ENCODE data around the gene SAMD11. TPM values are rescaled to one million over a fixed set of nuclear protein-coding genes. Genes with fewer than 3 reads are reported as not detected.

The SAMD11 gene
- total and polyA plus RNA-seq, 2 of the 13 experiments (the other 11 are each of a cell fraction or from before 2014, with no cell fraction given), result 0.11 TPM; not detected in 1

DNA sequence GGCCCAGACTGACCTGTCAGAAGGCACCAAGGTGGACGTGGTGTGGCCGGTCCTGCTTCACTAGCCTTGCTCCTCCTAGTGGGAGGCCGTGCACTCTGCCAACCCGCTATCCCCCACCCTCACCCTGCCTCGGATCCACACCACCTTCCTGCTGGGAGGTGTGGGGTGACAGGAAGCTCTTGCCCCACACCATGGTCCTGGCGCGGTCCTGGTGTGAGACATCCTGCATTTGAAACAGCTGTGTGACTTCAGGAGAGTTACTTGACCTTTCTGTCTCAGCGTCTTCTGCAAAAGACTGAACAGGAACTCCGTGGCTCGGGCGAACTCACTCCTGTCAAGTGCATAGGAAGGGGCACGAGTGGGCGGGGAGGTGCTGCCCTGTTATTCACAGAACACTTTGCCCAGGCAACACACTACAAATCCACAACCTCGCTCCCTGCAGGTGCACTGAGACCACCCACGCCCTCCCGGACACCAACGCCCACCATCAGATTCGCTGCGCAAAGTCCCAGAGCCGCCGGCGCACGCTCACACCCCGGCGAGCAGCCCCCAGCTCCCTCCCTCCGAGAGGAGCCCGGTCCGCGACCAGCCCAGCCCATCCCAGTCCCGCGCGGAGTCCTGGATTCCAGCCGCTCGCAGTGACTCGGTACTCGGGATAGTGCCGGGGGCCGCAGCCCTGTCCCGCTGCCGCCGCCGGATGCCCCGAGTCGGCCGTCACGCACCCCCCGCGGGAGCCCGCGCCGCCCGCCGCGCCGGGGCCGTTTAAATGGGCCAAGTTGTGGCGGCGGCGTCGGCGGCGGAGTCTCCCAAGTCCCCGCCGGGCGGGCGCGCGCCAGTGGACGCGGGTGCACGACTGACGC lies at the start of gene SAMD11 (continued):
- no peak for TF ChIP-seq MEIS2 (CRISPR knock-in tag; IDR thresholded peaks at IDR 0.05)
- TF ChIP-seq NCOR1 (IDR thresholded peaks at IDR 0.05; ENCODE audit: borderline replicate concordance, low read length), result no peak
- TF ChIP-seq, protein P1, sequence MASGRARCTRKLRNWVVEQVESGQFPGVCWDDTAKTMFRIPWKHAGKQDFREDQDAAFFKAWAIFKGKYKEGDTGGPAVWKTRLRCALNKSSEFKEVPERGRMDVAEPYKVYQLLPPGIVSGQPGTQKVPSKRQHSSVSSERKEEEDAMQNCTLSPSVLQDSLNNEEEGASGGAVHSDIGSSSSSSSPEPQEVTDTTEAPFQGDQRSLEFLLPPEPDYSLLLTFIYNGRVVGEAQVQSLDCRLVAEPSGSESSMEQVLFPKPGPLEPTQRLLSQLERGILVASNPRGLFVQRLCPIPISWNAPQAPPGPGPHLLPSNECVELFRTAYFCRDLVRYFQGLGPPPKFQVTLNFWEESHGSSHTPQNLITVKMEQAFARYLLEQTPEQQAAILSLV (CRISPR knock-in tag; IDR thresholded peaks at IDR 0.05; ENCODE audit: borderline replicate concordance), result no peak
- no peak for TF ChIP-seq FIP1L1 (IDR thresholded peaks at IDR 0.05; ENCODE audit: borderline replicate concordance, insufficient read depth, low read depth, low read length)
- peak; percentile 35 for TF ChIP-seq YY1 (IDR thresholded peaks at IDR 0.05; ENCODE audit: insufficient read depth, insufficient replicate concordance, low read depth, low read length)
- TF ChIP-seq GATAD2A (CRISPR knock-in tag; IDR thresholded peaks at IDR 0.05), result no peak
- TF ChIP-seq ZZZ3 (CRISPR knock-in tag; IDR thresholded peaks at IDR 0.05; ENCODE audit: borderline replicate concordance), result no peak
- no peak for TF ChIP-seq ETS1 (CRISPR knock-in tag; IDR thresholded peaks at IDR 0.05)
- TF ChIP-seq ZNF10 (CRISPR knock-in tag; IDR thresholded peaks at IDR 0.05; ENCODE audit: borderline replicate concordance, low read depth), result no peak
- peak; percentile 36; the same call in 1 of the 2 replicates for TF ChIP-seq MAX (IDR thresholded peaks at IDR 0.05)
- no peak for TF ChIP-seq ZNF629 (CRISPR knock-in tag; conservative IDR thresholded peaks at IDR 0.05)
- TF ChIP-seq JUN (CRISPR knock-in tag; IDR thresholded peaks at IDR 0.05), result no peak
- TF ChIP-seq FOXA3 (CRISPR knock-in tag; IDR thresholded peaks at IDR 0.05), result no peak
- no peak for TF ChIP-seq NFKBIZ (CRISPR knock-in tag; IDR thresholded peaks at IDR 0.05)
- TF ChIP-seq CC2D1A (CRISPR knock-in tag; IDR thresholded peaks at IDR 0.05), result no peak
- no peak for TF ChIP-seq HES4 (CRISPR knock-in tag; IDR thresholded peaks at IDR 0.05; ENCODE audit: borderline replicate concordance)
- TF ChIP-seq KAT8 (CRISPR knock-in tag; IDR thresholded peaks at IDR 0.05), result no peak
- TF ChIP-seq MXD4 (CRISPR knock-in tag; IDR thresholded peaks at IDR 0.05), result no peak
- TF ChIP-seq DNMT3B (CRISPR knock-in tag; conservative IDR thresholded peaks at IDR 0.05), result no peak
- TF ChIP-seq CCDC6 (CRISPR knock-in tag; IDR thresholded peaks at IDR 0.05), result no peak
- TF ChIP-seq, protein P2, sequence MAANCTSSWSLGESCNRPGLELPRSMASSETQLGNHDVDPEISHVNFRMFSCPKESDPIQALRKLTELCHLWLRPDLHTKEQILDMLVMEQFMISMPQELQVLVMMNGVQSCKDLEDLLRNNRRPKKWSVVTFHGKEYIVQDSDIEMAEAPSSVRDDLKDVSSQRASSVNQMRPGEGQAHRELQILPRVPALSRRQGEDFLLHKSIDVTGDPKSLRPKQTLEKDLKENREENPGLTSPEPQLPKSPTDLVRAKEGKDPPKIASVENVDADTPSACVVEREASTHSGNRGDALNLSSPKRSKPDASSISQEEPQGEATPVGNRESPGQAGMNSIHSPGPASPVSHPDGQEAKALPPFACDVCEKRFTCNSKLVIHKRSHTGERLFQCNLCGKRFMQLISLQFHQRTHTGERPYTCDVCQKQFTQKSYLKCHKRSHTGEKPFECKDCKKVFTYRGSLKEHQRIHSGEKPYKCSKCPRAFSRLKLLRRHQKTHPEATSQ (CRISPR knock-in tag; IDR thresholded peaks at IDR 0.05; ENCODE audit: borderline replicate concordance), result no peak
- TF ChIP-seq NR2C2 (CRISPR knock-in tag; IDR thresholded peaks at IDR 0.05; ENCODE audit: borderline replicate concordance), result no peak
- no peak for TF ChIP-seq ZNF253 (CRISPR knock-in tag; IDR thresholded peaks at IDR 0.05; ENCODE audit: borderline replicate concordance)
- TF ChIP-seq PLSCR1 (CRISPR knock-in tag; IDR thresholded peaks at IDR 0.05; ENCODE audit: borderline replicate concordance), result no peak
- no peak for TF ChIP-seq ZNF33B (CRISPR knock-in tag; IDR thresholded peaks at IDR 0.05)

Measured in HepG2 (cell line).